ENCODE results near the gene ADGRL3.

GRCh38 chr4:61580721-61581377 lies 380.7 kb downstream of the ADGRL3 start:
- TF ChIP-seq CTCF (conservative IDR thresholded peaks at IDR 0.05 in 1 of 2, IDR thresholded peaks at IDR 0.05 in 1 of 2; ENCODE audit: low read depth in 1 of 2, low read length in 2 of 2) (no peak), EZH2 (IDR thresholded peaks at IDR 0.05; ENCODE audit: low read length, missing control alignments) (no peak)
